HL-60 (cell line): ENCODE results near the gene ROBO1.

Experiments
- CTCF ChIP-seq: IDR thresholded peaks from one replicate; pipeline ENCODE4 v1.5.1; 2011; ENCODE audit warnings: low read length, control low read depth, inconsistent platforms; ENCODE audit not compliant: insufficient read depth
- POLR2AphosphoS5 ChIP-seq: IDR thresholded peaks from 2 replicates; pipeline ENCODE4 v1.6.1; 2012; ENCODE audit warnings: low read depth

GRCh38 chr3:78798266-78798832 is 969.4 kb downstream of the ROBO1 start:
- TF ChIP-seq CTCF (no peak), POLR2AphosphoS5 (no peak)
